K562 (cell line): ENCODE data around the gene ATRNL1. TPM values are rescaled to one million over a fixed set of nuclear protein-coding genes. Genes with fewer than 3 reads are reported as not detected.

Source experiments
- ATAC-seq: fragments of 200-7000 bp; cut with Tn5 transposase; 3 replicates; pipeline ENCODE4 v1.9.1; 2020; ENCODE audit warnings: moderate library complexity
- BruUV-seq: library from RNA; stranded (reverse); fragments of 400-500 nt; replicated peaks from 2 replicates; lab custom pipeline; 2021; lab: Mats Ljungman, UMichigan
- CTCF ChIA-PET: fragments of 300-600 bp; formaldehyde crosslinking; extraction: SDS; loops from one replicate; lab custom pipeline; 2021; ENCODE audit warnings: low intra/inter-chr PET ratio; lab: Yijun Ruan, JAX
- POLR2A ChIA-PET: fragments of 300-600, 350-650 bp; sonication (Branson Sonifier 250); formaldehyde crosslinking; extraction: SDS; loops from one replicate; lab custom pipeline; 2021; ENCODE audit warnings: antibody characterized with exemption, inconsistent platforms; lab: Yijun Ruan, JAX
- DNase-seq, 4 experiments: peaks; one replicate each; pipeline versions ENCODE4 v3.0.0 to v3.0.0-alpha.2; 2011 to 2018; ENCODE audit warnings: low spot score in 3 of 4, mixed read lengths in 3 of 4; ENCODE audit errors: extremely low read depth in 1 of 4
- FAIRE-seq: peaks from 2 replicates; lab custom pipeline; 2011; peaks lifted over from hg19 to GRCh38; lab: Jason Lieb, UNC
- H2AFZ ChIP-seq: 2 replicates; pipeline ENCODE4 v1.6.0; 2011; ENCODE audit warnings: low read depth, low read length, control low read depth, inconsistent platforms
- H3K27ac ChIP-seq: fragments of 200-600 bp; 3 replicates; pipeline ENCODE4 v1.8.0; 2011; ENCODE audit warnings: low read depth, mild to moderate bottlenecking, control low read depth, inconsistent platforms, low read length, moderate library complexity, mixed read lengths; ENCODE audit errors: extremely low read depth
- H3K27me3 ChIP-seq, 2 experiments: fragments of 300-600 bp in 1 of 2; 2 replicates in 1 of 2; 3 replicates in 1 of 2; pipeline versions ENCODE4 v1.6.0 to v1.8.0; 2011; ENCODE audit warnings: inconsistent platforms in 2 of 2, low read length in 2 of 2, mild to moderate bottlenecking in 1 of 2, mixed read lengths in 1 of 2, moderate library complexity in 1 of 2; ENCODE audit not compliant: control insufficient read depth in 2 of 2, insufficient read depth in 2 of 2
- H3K36me3 ChIP-seq: fragments of 300-600 bp; 3 replicates; pipeline ENCODE4 v1.8.0; 2011; ENCODE audit warnings: mild to moderate bottlenecking, low read length, inconsistent platforms; ENCODE audit not compliant: control insufficient read depth, insufficient read depth
- H3K4me1 ChIP-seq, 2 experiments: fragments of 200-600 bp in 1 of 2; replicated peaks in 1 of 2; 2 replicates in 1 of 2; 3 replicates in 1 of 2; pipeline versions ENCODE4 v1.5.1 to v1.8.0; 2011; ENCODE audit warnings: inconsistent platforms in 2 of 2, low read length in 2 of 2, mild to moderate bottlenecking in 1 of 2, mixed read lengths in 1 of 2, moderate library complexity in 1 of 2; ENCODE audit not compliant: control insufficient read depth in 2 of 2, insufficient read depth in 2 of 2
- H3K4me2 ChIP-seq: 2 replicates; pipeline ENCODE4 v1.6.1; 2011; ENCODE audit warnings: low read length, control low read depth, inconsistent platforms, mixed read lengths; ENCODE audit not compliant: insufficient read depth
- H3K4me3 ChIP-seq: fragments of 200-600 bp; sonication (generic), shearing (Covaris generic); 2 replicates; pipeline ENCODE4 v1.5.1; 2016; ENCODE audit warnings: control low read depth, inconsistent platforms
- H3K79me2 ChIP-seq: fragments of 200-600 bp; 3 replicates; pipeline ENCODE4 v1.8.0; 2011; ENCODE audit warnings: low read length, inconsistent platforms; ENCODE audit not compliant: control insufficient read depth, insufficient read depth
- H3K9ac ChIP-seq, 2 experiments: 2 replicates each; pipeline versions ENCODE4 v1.6.0 to v1.6.1; 2011; ENCODE audit warnings: low read depth in 2 of 2, low read length in 2 of 2, control low read depth in 1 of 2, inconsistent platforms in 1 of 2, mild to moderate bottlenecking in 1 of 2, mixed read lengths in 1 of 2; ENCODE audit not compliant: insufficient read depth in 1 of 2
- H3K9me1 ChIP-seq: one replicate; pipeline ENCODE4 v1.6.0; 2011; ENCODE audit warnings: inconsistent platforms, mild to moderate bottlenecking, low read length, moderate library complexity; ENCODE audit not compliant: control insufficient read depth, insufficient read depth
- H3K9me3 ChIP-seq: replicated peaks from 2 replicates; pipeline ENCODE4 v1.5.1; 2011; ENCODE audit warnings: low read depth, low read length, inconsistent platforms; ENCODE audit not compliant: control insufficient read depth, insufficient read depth
- H4K20me1 ChIP-seq: replicated peaks from 2 replicates; pipeline ENCODE4 v1.6.1; 2011; ENCODE audit warnings: low read length, inconsistent platforms, mixed read lengths; ENCODE audit not compliant: control insufficient read depth, insufficient read depth
- CTCF ChIP-seq, 3 experiments: IDR thresholded peaks in 2 of 3; conservative IDR thresholded peaks in 1 of 3; 2 replicates each; pipeline ENCODE4 v1.5.1; 2011 to 2012; ENCODE audit warnings: low read length in 3 of 3, mild to moderate bottlenecking in 3 of 3, control low read depth in 2 of 3, improper control_type of control experiment in 1 of 3, inconsistent platforms in 1 of 3, low read depth in 1 of 3, mixed read lengths in 1 of 3, moderate library complexity in 1 of 3; ENCODE audit not compliant: insufficient read depth in 2 of 3
- KLF16 ChIP-seq: IDR thresholded peaks from 2 replicates; pipeline ENCODE4 v1.6.1; 2016; ENCODE audit warnings: antibody characterized with exemption
- RAD21 ChIP-seq, 2 experiments: fragments of 250-450 bp in 1 of 2; fragments of 450-650 bp in 1 of 2; sonication (Bioruptor Pico) in 1 of 2; formaldehyde crosslinking in 1 of 2; IDR thresholded peaks in 1 of 2; conservative IDR thresholded peaks in 1 of 2; 2 replicates each; pipeline versions ENCODE4 v1.4.0 to v1.8.0; 2020 to 2022; ENCODE audit warnings: mild to moderate bottlenecking in 2 of 2, moderate library complexity in 1 of 2
- ZBTB34 ChIP-seq: fragments of 250-450 bp; sonication (Bioruptor Pico); IDR thresholded peaks from 2 replicates; pipeline ENCODE4 v1.8.0; 2021; ENCODE audit warnings: mild to moderate bottlenecking, moderate library complexity
- ZNF197 ChIP-seq: fragments of 200-800 bp; sonication (Bioruptor generic); IDR thresholded peaks from 2 replicates; pipeline ENCODE4 v1.6.1; 2016; ENCODE audit warnings: low read depth, missing genetic modification characterization, missing compliant biosample characterization
- in situ Hi-C: fragments of 300-500 bp; cut with MboI; formaldehyde crosslinking; loops from 4 replicates; pipeline ENCODE4 v1.15.0; 2018; ENCODE audit warnings: inconsistent platforms, mixed read lengths
- intact Hi-C: fragments of 100-400 bp; cut with micrococcal nuclease; formaldehyde crosslinking; loops from 2 replicates; pipeline ENCODE4 v1.14.2; 2022
- polyA plus RNA-seq, 8 experiments: library from polyadenylated mRNA; depleted of rRNA in 4 of 8; stranded (reverse) in 5 of 8; unstranded in 3 of 8; fragments of >200 nt; fragmentation: Nextera tagmentation in 2 of 8; fragmentation: Illumina TruSeq in 1 of 8; extraction: Ambion mirVana in 2 of 8; extraction: Trizol in 1 of 8; gene quantifications; 2 replicates each; pipeline versions ENCODE4 v1.2.1 to v1.2.3, GENCODE V29; 2011 to 2014; ENCODE audit warnings: inconsistent platforms in 1 of 8, missing spikeins in 1 of 8
- total RNA-seq, 7 experiments: library from RNA; depleted of rRNA in 6 of 7; stranded (reverse); fragments of >200 nt in 6 of 7; fragmentation: Illumina TruSeq in 2 of 7; extraction: Trizol in 2 of 7; gene quantifications; 2 replicates each; pipeline versions ENCODE4 v1.2.1 to v1.2.3, GENCODE V29; 2011 to 2021; ENCODE audit warnings: low replicate concordance in 1 of 7

ATRNL1 gene
- total and polyA plus RNA-seq, 9 of the 15 experiments (the other 6 are each of a cell fraction or from before 2014, with no cell fraction given) = 0.18 TPM; not detected in 8

GRCh38 chr10:115141254-115141653 lies 48.1 kb downstream of the ATRNL1 start:
- BruUV-seq = no TSS peak
- H3K79me2 ChIP-seq = no peaks in the 10 kb centered on the region
- no peak overlapping the region for H2AFZ ChIP-seq
- intact Hi-C loops = no loop called here
- no peaks in the 10 kb centered on the region for H3K4me1 ChIP-seq
- CTCF ChIA-PET = no interaction called here
- no peaks in the 10 kb centered on the region for H3K36me3 ChIP-seq
- no peaks in the 10 kb centered on the region for H3K9me3 ChIP-seq
- FAIRE-seq (no peak), DNase-seq (no peak), ATAC-seq (no peak)
- POLR2A ChIA-PET = no interaction called here
- no peak overlapping the region for H3K9ac ChIP-seq
- in situ Hi-C loops = no loop called here
- no peak overlapping the region for H3K4me2 ChIP-seq
- no peak overlapping the region for H3K27ac ChIP-seq
- no peak overlapping the region for H3K4me3 ChIP-seq
- no peaks in the 10 kb centered on the region for H4K20me1 ChIP-seq
- TF ChIP-seq RAD21 (CRISPR knock-in tag; conservative IDR thresholded peaks at IDR 0.05 in 1 of 2, IDR thresholded peaks at IDR 0.05 in 1 of 2) (peak in 1 of 2 experiments; percentile 17; a peak in 1 of 4 replicates), ZNF197 (no peak), ZBTB34 (CRISPR knock-in tag) (no peak), CTCF (IDR thresholded peaks at IDR 0.05 in 2 of 3, conservative IDR thresholded peaks at IDR 0.05 in 1 of 3; ENCODE audit: insufficient read depth in 2 of 3, low read depth in 1 of 3, low read length in 3 of 3) (peak in 1 of 3 experiments; percentile 28; a peak in 2 of 6 replicates), KLF16 (no peak)
- H3K9me1 ChIP-seq = no peaks in the 10 kb centered on the region
- H3K27me3 ChIP-seq = no peaks in the 10 kb centered on the region
